ENCODE measurements around the gene LIAS. TPM values are rescaled to one million over a fixed set of nuclear protein-coding genes. Genes with fewer than 3 reads are reported as not detected.

The LIAS gene
- total and polyA plus RNA-seq, 2 donors (not counting 1 experiment from before 2014, with no cell fraction given), result 12.0 to 20.9 TPM

- Histone ChIP-seq H3K4me3 (ENCODE audit: control extremely low read depth in 1 of 5, extremely low read depth in 1 of 5, insufficient read depth in 1 of 5, low read depth in 2 of 5, low read length in 4 of 5) (peak within 1 kb of the TSS; percentile 46 to 98 (median 72)), H3K27ac (ENCODE audit: low read length in 2 of 2) (peak within 1 kb of the TSS; percentile 51 to 86), H3K9ac (ENCODE audit: low read length) (peak within 1 kb of the TSS; percentile 84), H3K4me1 (ENCODE audit: control insufficient read depth in 2 of 2, insufficient read depth in 2 of 2, low read length in 2 of 2) (peaks cover 14 to 15% of the 10 kb centered on the region in 2 donors), H3K79me2 (ENCODE audit: control insufficient read depth, insufficient read depth, low read length) (peaks cover 41% of the 10 kb centered on the region), H2AFZ (ENCODE audit: insufficient read depth, low read depth, low read length, poor library complexity, severe bottlenecking) (peak within 1 kb of the TSS; percentile 95), H4K20me1 (ENCODE audit: control insufficient read depth, insufficient read depth, low read length, poor library complexity, severe bottlenecking) (no peaks in the 10 kb centered on the region), H3K27me3 (replicated peaks in 1 of 4; ENCODE audit: control extremely low read depth in 1 of 4, control insufficient read depth in 3 of 4, insufficient read depth in 4 of 4, low read length in 3 of 4) (no peaks in the 10 kb centered on the region), H3K4me2 (replicated peaks; ENCODE audit: low read depth, low read length, poor library complexity, severe bottlenecking) (peak within 1 kb of the TSS; percentile 92), H3K9me3 (ENCODE audit: control extremely low read depth in 1 of 3, control insufficient read depth in 2 of 3, insufficient read depth in 1 of 3, low read length in 2 of 3) (peaks cover 1 to 13% (median 3%) of the 10 kb centered on the region in 3 donors), H3K36me3 (replicated peaks in 1 of 2; ENCODE audit: control extremely low read depth in 1 of 2, control insufficient read depth in 1 of 2, extremely low read depth in 1 of 2, insufficient read depth in 2 of 2, low read length in 1 of 2) (no peaks in the 10 kb centered on the region)
- under 1% methylated on average over 73 of the region's 73 CpGs for WGBS (ENCODE audit: insufficient coverage)
- ChIA-PET CTCF (interaction anchor here (0.8 to 2.1 kb wide), 9 partner anchors 15 to 447 kb away, joined by 3 to 22 read pairs (median 5); partner anchors contain the start of genes SMIM14 and UBE2K), POLR2A (interaction anchor here (0.5 to 2.2 kb wide), 4 partner anchors 44 to 114 kb away, joined by 3 to 26 read pairs (median 11); partner anchors contain the start of gene SMIM14)
- ATAC-seq (ENCODE audit: low read depth), result peak; percentile 99
- peaks cover 21% of the 10 kb centered on the region for H3K4me1 Mint-ChIP-seq
- peaks cover 3% of the 10 kb centered on the region for H3K9me3 Mint-ChIP-seq (ENCODE audit: insufficient read depth)
- intact Hi-C loops (cut with micrococcal nuclease), result loop anchor here (1.0 to 2.0 kb wide), 5 partner anchors 41 to 449 kb away; partner anchors contain the start of gene UBE2K
- TF ChIP-seq CTCF (IDR thresholded peaks at IDR 0.05) (no peak), EZH2 (IDR thresholded peaks at IDR 0.05; ENCODE audit: borderline replicate concordance, insufficient read depth, low read depth, low read length, poor library complexity, severe bottlenecking) (no peak)
- DNase-seq, result peak; percentile 93
- no peaks in the 10 kb centered on the region for H3K27me3 Mint-ChIP-seq
- peak within 1 kb of the TSS; percentile 96 for H3K27ac Mint-ChIP-seq
- peak within 1 kb of the TSS; percentile 98 for H3K4me3 Mint-ChIP-seq
Measured at GRCh38 chr4:39527296-39528060, 68.6 kb downstream of the LIAS start, which contains the start of gene UGDH. Gene UGDH (minus strand): TSS chr4:39527439. CDS start chr4:39521512, 5,927 bp downstream.
